AG08395 (cell line): ENCODE data around the gene ZNF692.
A peak's percentile ranks its signal among the peaks of the same experiment; 100 is the strongest.

Experiments used
- DNase-seq: peaks from one replicate; pipeline ENCODE4 v3.0.0; 2012; ENCODE audit warnings: mixed read lengths, low spot score

The ZNF692 gene

GRCh38 chr1:248824701-248825100, 34.2 kb downstream of the ZNF692 start:
- DNase-seq, result no peak

GRCh38 chr1:248824301-248824700, 34.6 kb downstream of the ZNF692 start:
- DNase-seq, result no peak

GRCh38 chr1:248823517-248824001, 35.3 kb downstream of the ZNF692 start:
- DNase-seq, result peak; percentile 88

- no peak for DNase-seq
These were observed 36.5 kb downstream of the ZNF692 start for GRCh38 chr1:248822148-248823032.

GRCh38 chr1:248821641-248822040, 37.2 kb downstream of the ZNF692 start:
- no peak for DNase-seq

- DNase-seq, result peak; percentile 97
These were observed 37.8 kb downstream of the ZNF692 start for GRCh38 chr1:248821101-248821500.

GRCh38 chr1:248820041-248820585, 38.8 kb downstream of the ZNF692 start:
- no peak for DNase-seq

- no peak for DNase-seq
These were observed 40.1 kb downstream of the ZNF692 start for GRCh38 chr1:248818505-248819374.

GRCh38 chr1:248817065-248817464, 41.8 kb downstream of the ZNF692 start:
- DNase-seq, result no peak

- DNase-seq, result no peak
These were observed 42.6 kb downstream of the ZNF692 start for GRCh38 chr1:248816042-248816851.

- no peak for DNase-seq
These were observed 43.4 kb downstream of the ZNF692 start for GRCh38 chr1:248815407-248816034.

- DNase-seq, result no peak
These were observed 44.5 kb downstream of the ZNF692 start for GRCh38 chr1:248814351-248814750.

- no peak for DNase-seq
These were observed 45.3 kb downstream of the ZNF692 start for GRCh38 chr1:248813546-248813945.

- no peak for DNase-seq
These were observed 46.0 kb downstream of the ZNF692 start for GRCh38 chr1:248812736-248813425.

- no peak for DNase-seq
These were observed 47.1 kb downstream of the ZNF692 start for GRCh38 chr1:248811514-248812490.

GRCh38 chr1:248810727-248811513, 48.0 kb downstream of the ZNF692 start:
- DNase-seq, result peak; percentile 41

- no peak for DNase-seq
These were observed 48.7 kb downstream of the ZNF692 start for GRCh38 chr1:248810000-248810726.

- DNase-seq, result no peak
These were observed 50.0 kb downstream of the ZNF692 start for GRCh38 chr1:248808876-248809275.
